IMR-90 (cell line): ENCODE results near the gene KIF20B. TPM values are rescaled to one million over a fixed set of nuclear protein-coding genes. Genes with fewer than 3 reads are reported as not detected.

Experiments used
- ATAC-seq: fragments of 200-7000 bp; cut with Tn5 transposase; 2 replicates; pipeline ENCODE4 v1.9.1; 2020; ENCODE audit warnings: low read depth, mild to moderate bottlenecking, moderate library complexity
- BruUV-seq: library from RNA; stranded (reverse); fragments of 400-500 nt; replicated peaks from 2 replicates; lab custom pipeline; 2021; lab: Mats Ljungman, UMichigan
- CTCF ChIA-PET: fragments of 300-600 bp; formaldehyde crosslinking; extraction: SDS; loops from one replicate; lab custom pipeline; 2021; ENCODE audit warnings: antibody characterized with exemption; lab: Yijun Ruan, JAX
- POLR2A ChIA-PET: fragments of 300-600 bp; sonication (Branson Sonifier 250); formaldehyde crosslinking; loops from one replicate; lab custom pipeline; 2022; ENCODE audit warnings: antibody characterized with exemption; ENCODE audit not compliant: unreplicated experiment; lab: Charles Lee
- DNase-seq: peaks from one replicate; pipeline ENCODE4 v3.0.0; 2013
- H2AFZ ChIP-seq: replicated peaks from 2 replicates; pipeline ENCODE3; 2013; ENCODE audit warnings: low read length, mild to moderate bottlenecking; ENCODE audit not compliant: poor library complexity
- H2AK5ac ChIP-seq: 2 replicates; pipeline ENCODE4 v1.6.1; 2013; ENCODE audit warnings: low read depth, low read length, inconsistent platforms
- H2AK9ac ChIP-seq: replicated peaks from 2 replicates; pipeline ENCODE3; 2013; ENCODE audit warnings: mild to moderate bottlenecking, low read depth, low read length, moderate library complexity; ENCODE audit not compliant: poor library complexity
- H2BK120ac ChIP-seq: 2 replicates; pipeline ENCODE4 v1.6.1; 2013; ENCODE audit warnings: low read depth, low read length, inconsistent platforms
- H2BK15ac ChIP-seq: 3 replicates; pipeline ENCODE4 v1.6.1; 2013; ENCODE audit warnings: low read depth, low read length, inconsistent platforms
- H2BK20ac ChIP-seq: 2 replicates; pipeline ENCODE4 v1.6.1; 2013; ENCODE audit warnings: low read depth, mild to moderate bottlenecking, inconsistent platforms, low read length, moderate library complexity
- H2BK5ac ChIP-seq: 2 replicates; pipeline ENCODE4 v1.6.1; 2013; ENCODE audit warnings: mild to moderate bottlenecking, low read depth, low read length, inconsistent platforms; ENCODE audit not compliant: poor library complexity, severe bottlenecking
- H3K14ac ChIP-seq: replicated peaks from 2 replicates; pipeline ENCODE4 v1.6.1; 2013; ENCODE audit warnings: low read depth, low read length, inconsistent platforms
- H3K18ac ChIP-seq: 2 replicates; pipeline ENCODE4 v1.6.1; 2013; ENCODE audit warnings: low read depth, low read length, control low read depth
- H3K23ac ChIP-seq: 2 replicates; pipeline ENCODE4 v1.6.1; 2013; ENCODE audit warnings: low read depth, low read length, inconsistent platforms
- H3K27ac ChIP-seq: 2 replicates; pipeline ENCODE4 v1.5.1; 2013; ENCODE audit warnings: mild to moderate bottlenecking, control low read depth, low read length; ENCODE audit not compliant: insufficient read depth
- H3K27me3 ChIP-seq: 2 replicates; pipeline ENCODE4 v1.6.1; 2013; ENCODE audit warnings: low read length; ENCODE audit not compliant: control insufficient read depth, insufficient read depth
- H3K36me3 ChIP-seq: 2 replicates; pipeline ENCODE4 v1.6.1; 2013; ENCODE audit warnings: low read length, mixed read lengths; ENCODE audit not compliant: control insufficient read depth, insufficient read depth
- H3K4ac ChIP-seq: 2 replicates; pipeline ENCODE4 v1.6.1; 2013; ENCODE audit warnings: low read depth, low read length, inconsistent platforms
- H3K4me1 ChIP-seq: 2 replicates; pipeline ENCODE4 v1.6.1; 2013; ENCODE audit warnings: low read length, mixed read lengths; ENCODE audit not compliant: control insufficient read depth, insufficient read depth
- H3K4me2 ChIP-seq: 2 replicates; pipeline ENCODE4 v1.6.1; 2013; ENCODE audit warnings: low read depth, mild to moderate bottlenecking, control low read depth, low read length, moderate library complexity
- H3K4me3 ChIP-seq: 2 replicates; pipeline ENCODE4 v1.5.1; 2013; ENCODE audit warnings: low read depth, mild to moderate bottlenecking, control low read depth, low read length, moderate library complexity; ENCODE audit not compliant: insufficient read depth
- H3K56ac ChIP-seq: 2 replicates; pipeline ENCODE4 v1.6.1; 2013; ENCODE audit warnings: low read length, inconsistent platforms; ENCODE audit not compliant: insufficient read depth; ENCODE audit errors: extremely low read depth
- H3K79me1 ChIP-seq, 2 experiments: 2 replicates each; pipeline ENCODE4 v1.6.1; 2013; ENCODE audit warnings: low read length in 2 of 2, inconsistent platforms in 1 of 2, low read depth in 1 of 2
- H3K9ac ChIP-seq: 2 replicates; pipeline ENCODE4 v1.6.1; 2013; ENCODE audit warnings: low read depth, low read length, control low read depth
- H3K9me1 ChIP-seq: 2 replicates; pipeline ENCODE4 v1.6.1; 2013; ENCODE audit warnings: low read length, inconsistent platforms; ENCODE audit not compliant: insufficient read depth
- H3K9me3 ChIP-seq: 2 replicates; pipeline ENCODE4 v1.6.1; 2013; ENCODE audit warnings: low read length; ENCODE audit not compliant: control insufficient read depth, insufficient read depth
- H4K20me1 ChIP-seq: 2 replicates; pipeline ENCODE4 v1.6.1; 2013; ENCODE audit warnings: low read length, inconsistent platforms; ENCODE audit not compliant: insufficient read depth
- H4K5ac ChIP-seq: 2 replicates; pipeline ENCODE4 v1.6.1; 2013; ENCODE audit warnings: mild to moderate bottlenecking, low read depth, low read length, control low read depth
- H4K8ac ChIP-seq, 2 experiments: 2 replicates each; pipeline ENCODE4 v1.6.1; 2013; ENCODE audit warnings: low read depth in 2 of 2, low read length in 2 of 2, control low read depth in 1 of 2, inconsistent platforms in 1 of 2
- H4K91ac ChIP-seq: 2 replicates; pipeline ENCODE4 v1.6.1; 2013; ENCODE audit warnings: low read depth, low read length, inconsistent platforms; ENCODE audit not compliant: insufficient read depth
- BHLHE40 ChIP-seq: fragments of 150-350 bp; IDR thresholded peaks from 2 replicates; pipeline ENCODE4 v1.6.1; 2016; ENCODE audit warnings: mild to moderate bottlenecking, low read depth, low read length
- CEBPB ChIP-seq: IDR thresholded peaks from 2 replicates; pipeline ENCODE4 v1.6.1; 2012; ENCODE audit warnings: low read depth, low read length, improper control_type of control experiment
- CHD1 ChIP-seq: IDR thresholded peaks from 2 replicates; pipeline ENCODE4 v1.6.1; 2012; ENCODE audit warnings: low read depth, low read length, improper control_type of control experiment
- CTCF ChIP-seq: conservative IDR thresholded peaks from 2 replicates; pipeline ENCODE4 v1.5.1; 2012; ENCODE audit warnings: mild to moderate bottlenecking, low read depth, low read length, improper control_type of control experiment
- ELK1 ChIP-seq: fragments of 150-350 bp; IDR thresholded peaks from 2 replicates; pipeline ENCODE4 v1.6.1; 2016; ENCODE audit warnings: low read depth, mild to moderate bottlenecking, low read length, moderate library complexity, borderline replicate concordance
- FOS ChIP-seq: fragments of 150-350 bp; IDR thresholded peaks from 2 replicates; pipeline ENCODE4 v1.6.1; 2016; ENCODE audit warnings: low read depth, low read length
- MAFK ChIP-seq: IDR thresholded peaks from 2 replicates; pipeline ENCODE4 v1.6.1; 2012; ENCODE audit warnings: low read depth, low read length, improper control_type of control experiment
- MAZ ChIP-seq: IDR thresholded peaks from 2 replicates; pipeline ENCODE4 v1.6.1; 2012; ENCODE audit warnings: low read depth, mild to moderate bottlenecking, low read length, improper control_type of control experiment, moderate library complexity, borderline replicate concordance
- MXI1 ChIP-seq: IDR thresholded peaks from 2 replicates; pipeline ENCODE4 v1.6.1; 2012; ENCODE audit warnings: low read depth, mild to moderate bottlenecking, low read length, moderate library complexity, borderline replicate concordance
- NFE2L2 ChIP-seq: fragments of 150-350 bp; IDR thresholded peaks from 2 replicates; pipeline ENCODE4 v1.6.1; 2016; ENCODE audit warnings: low read depth, mild to moderate bottlenecking, low read length
- POLR2A ChIP-seq: IDR thresholded peaks from 2 replicates; pipeline ENCODE4 v1.6.1; 2012; ENCODE audit warnings: mild to moderate bottlenecking, low read depth, low read length
- RAD21 ChIP-seq: IDR thresholded peaks from 2 replicates; pipeline ENCODE4 v1.6.1; 2012; ENCODE audit warnings: low read length, improper control_type of control experiment
- RCOR1 ChIP-seq: IDR thresholded peaks from 2 replicates; pipeline ENCODE4 v1.6.1; 2012; ENCODE audit warnings: mild to moderate bottlenecking, low read length, improper control_type of control experiment; ENCODE audit not compliant: insufficient replicate concordance
- RFX5 ChIP-seq: IDR thresholded peaks from 2 replicates; pipeline ENCODE4 v1.8.0; 2012; ENCODE audit warnings: low read depth, mild to moderate bottlenecking, low read length, moderate library complexity
- SMC3 ChIP-seq: fragments of 150-350 bp; IDR thresholded peaks from 2 replicates; pipeline ENCODE4 v1.6.1; 2016; ENCODE audit warnings: low read depth, mild to moderate bottlenecking, antibody characterized with exemption, low read length, moderate library complexity
- USF2 ChIP-seq: fragments of 150-350 bp; IDR thresholded peaks from 2 replicates; pipeline ENCODE4 v1.6.1; 2017; ENCODE audit warnings: mild to moderate bottlenecking, antibody characterized with exemption, low read length, low read depth
- WGBS, 2 experiments: methylation state at CpG; one replicate each; pipeline versions ENCODE4 v1.1.5 to v1.1.7; 2013; ENCODE audit warnings: missing lambda C conversion rate in 2 of 2; ENCODE audit not compliant: insufficient read length in 1 of 2; ENCODE audit errors: extremely low coverage in 2 of 2; 5-methylcytosine and 5-hydroxymethylcytosine counted together
- dilution Hi-C: fragments of 300-500 bp; cut with HindIII; formaldehyde crosslinking; loops from one replicate; pipeline ENCODE4 v1.14.3; 2018; ENCODE audit warnings: low sequenced_read_pairs; ENCODE audit not compliant: unreplicated experiment
- in situ Hi-C: fragments of 300-500 bp; cut with MboI; formaldehyde crosslinking; loops from 3 replicates; pipeline ENCODE4 v1.14.3; 2019; ENCODE audit warnings: low sequenced_read_pairs, inconsistent platforms, mixed read lengths
- intact Hi-C: fragments of 100-400 bp; cut with micrococcal nuclease; formaldehyde crosslinking; loops from 2 replicates; pipeline ENCODE4 v1.10.0; 2022
- polyA plus RNA-seq, 3 experiments: library from polyadenylated mRNA; depleted of rRNA; stranded (reverse); fragments of >200 nt; gene quantifications; 2 replicates each; pipeline ENCODE4 v1.2.3, GENCODE V29; 2012; ENCODE audit warnings: low replicate concordance in 1 of 3
- total RNA-seq: library from RNA; depleted of rRNA; stranded (reverse); fragments of >200 nt; gene quantifications from 2 replicates; pipeline ENCODE4 v1.2.3, GENCODE V29; 2012

Gene KIF20B
- total and polyA plus RNA-seq, 2 of the 4 experiments (the other 2 are of a cell fraction): 3.1 to 23.5 TPM

GRCh38 chr10:89785095-89785494 lies 83.7 kb downstream of the KIF20B start:
- no peak overlapping the region for H2AK5ac ChIP-seq
- ChIA-PET CTCF (no interaction called here), POLR2A (no interaction called here)
- no peak overlapping the region for H3K56ac ChIP-seq
- no peak for TF ChIP-seq CTCF
- TF ChIP-seq BHLHE40: no peak
- TF ChIP-seq NFE2L2: no peak
- TF ChIP-seq RFX5: no peak
- no peak for TF ChIP-seq MAFK
- TF ChIP-seq RCOR1: no peak
- no peak for TF ChIP-seq USF2
- TF ChIP-seq CEBPB: no peak
- TF ChIP-seq ELK1: no peak
- no peak for TF ChIP-seq MXI1
- TF ChIP-seq POLR2A: no peak
- TF ChIP-seq FOS: no peak
- TF ChIP-seq SMC3: no peak
- TF ChIP-seq CHD1: no peak
- TF ChIP-seq RAD21: no peak
- no peak for TF ChIP-seq MAZ
- no peaks in the 10 kb centered on the region for H3K9me3 ChIP-seq
- no peak overlapping the region for H3K4me3 ChIP-seq
- intact Hi-C loops (no loop called here), dilution Hi-C loops (no loop called here), in situ Hi-C loops (no loop called here)
- 0 out of 2 replicates have a peak, but pooled peaks cover 1% of the 10 kb centered on the region for H3K36me3 ChIP-seq
- 100% methylated on average over 1 of the region's 3 CpGs; no CpG with 5 or more reads in 1 of the 2 experiments for WGBS, 2 experiments
- no peak overlapping the region for H2AK9ac ChIP-seq
- no peak overlapping the region for H4K8ac ChIP-seq
- H3K4me1 ChIP-seq: no peaks in the 10 kb centered on the region; the same call in 1 of the 2 replicates
- no peak overlapping the region for H3K18ac ChIP-seq
- H3K4ac ChIP-seq: no peak overlapping the region
- DNase-seq (no peak), ATAC-seq (no peak)
- no peak overlapping the region for H3K14ac ChIP-seq
- H2BK15ac ChIP-seq: no peak overlapping the region
- H3K4me2 ChIP-seq: no peak overlapping the region
- no peaks in the 10 kb centered on the region; a peak in 1 of 4 replicates for H3K79me1 ChIP-seq
- no peak overlapping the region for H2BK20ac ChIP-seq
- no peak overlapping the region for H2AFZ ChIP-seq
- H3K27ac ChIP-seq: no peak overlapping the region
- no peak overlapping the region for H4K5ac ChIP-seq
- H4K91ac ChIP-seq: no peak overlapping the region
- H3K9ac ChIP-seq: no peak overlapping the region
- no peak overlapping the region for H3K23ac ChIP-seq
- no peak overlapping the region for H2BK120ac ChIP-seq
- no peaks in the 10 kb centered on the region for H3K27me3 ChIP-seq
- no peaks in the 10 kb centered on the region for H4K20me1 ChIP-seq
- BruUV-seq: no TSS peak
- H2BK5ac ChIP-seq: no peak overlapping the region
- H3K9me1 ChIP-seq: peaks cover 9% of the 10 kb centered on the region; the same call in 1 of the 2 replicates
